ENCODE data around the gene MGRN1.

Gene MGRN1

DNA sequence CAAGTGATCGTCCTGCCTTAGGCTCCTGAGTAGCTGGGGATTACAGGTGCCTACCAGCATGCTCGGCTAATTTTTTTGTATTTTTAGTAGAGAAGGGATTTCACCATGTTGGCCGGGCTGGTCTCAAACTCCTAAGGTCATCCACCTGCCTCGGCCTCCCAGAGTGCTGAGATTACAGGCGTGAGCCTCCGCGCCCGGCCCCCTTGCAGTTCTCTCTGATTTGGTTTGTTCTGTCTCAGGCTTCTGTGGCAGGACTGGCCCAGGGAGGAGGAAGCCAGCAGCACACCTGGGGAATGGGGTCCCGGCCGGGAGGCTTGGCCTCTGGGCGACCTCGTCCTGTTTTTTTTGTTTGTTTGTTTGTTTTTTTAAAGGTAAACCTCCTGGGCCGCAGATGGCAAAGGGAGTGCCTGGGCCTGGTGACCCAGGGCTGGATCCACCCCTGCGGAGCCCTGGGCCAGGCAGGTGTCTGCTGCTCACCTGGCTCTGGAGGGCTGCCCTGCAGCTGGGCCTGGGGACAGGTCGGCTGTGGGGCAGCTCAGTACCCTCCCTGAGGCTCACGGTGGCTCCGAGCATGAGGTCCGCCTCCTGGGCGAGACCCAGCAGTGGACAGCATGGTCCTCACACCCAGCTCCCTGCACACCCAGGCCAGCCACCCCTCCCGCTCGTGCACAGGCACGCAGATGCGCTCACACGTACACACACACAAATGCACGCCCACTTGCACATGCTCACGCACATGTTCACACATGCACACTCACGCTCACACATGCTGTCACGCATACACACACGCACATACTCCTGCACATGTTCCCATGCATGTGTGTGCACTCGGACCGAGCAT, 65.5 kb downstream of the MGRN1 start:
- no peak for DNase-seq

DNA sequence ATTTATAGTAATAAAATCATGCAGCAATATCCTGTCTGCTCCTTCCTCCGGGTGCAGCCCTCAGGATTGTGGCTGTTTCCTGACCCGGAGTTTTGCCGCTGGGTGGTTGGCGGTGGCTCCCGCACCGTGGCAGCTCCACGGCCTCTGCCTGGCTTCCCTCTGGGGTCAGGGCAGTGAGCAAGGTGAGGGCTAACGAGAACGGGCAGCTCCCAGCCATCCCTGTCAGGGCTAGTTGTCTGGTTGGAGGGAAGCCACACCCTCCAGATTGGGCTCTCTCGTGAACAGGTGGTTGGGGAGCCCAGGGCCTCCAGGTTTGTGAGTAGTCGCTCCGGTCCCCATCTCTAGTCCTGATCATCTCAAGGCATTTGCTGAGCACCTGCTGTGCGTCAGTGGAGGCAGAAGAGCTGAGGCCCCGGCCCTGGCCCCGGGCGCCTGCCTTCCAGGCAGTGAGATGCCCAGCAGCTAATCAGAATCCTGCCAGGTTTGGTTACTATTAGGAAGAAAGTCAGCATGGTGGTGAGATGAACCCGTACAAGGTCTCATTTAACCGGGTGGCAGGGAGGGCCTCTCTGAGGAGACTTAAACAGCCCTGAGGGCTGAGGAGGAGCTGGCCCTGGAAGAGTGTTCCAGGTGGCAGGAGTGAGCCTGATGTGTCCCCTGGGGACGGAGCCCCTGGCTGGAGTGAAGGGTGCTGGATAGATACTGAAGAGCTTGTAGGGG, 66.5 kb downstream of the MGRN1 start:
- DNase-seq = no peak

DNA sequence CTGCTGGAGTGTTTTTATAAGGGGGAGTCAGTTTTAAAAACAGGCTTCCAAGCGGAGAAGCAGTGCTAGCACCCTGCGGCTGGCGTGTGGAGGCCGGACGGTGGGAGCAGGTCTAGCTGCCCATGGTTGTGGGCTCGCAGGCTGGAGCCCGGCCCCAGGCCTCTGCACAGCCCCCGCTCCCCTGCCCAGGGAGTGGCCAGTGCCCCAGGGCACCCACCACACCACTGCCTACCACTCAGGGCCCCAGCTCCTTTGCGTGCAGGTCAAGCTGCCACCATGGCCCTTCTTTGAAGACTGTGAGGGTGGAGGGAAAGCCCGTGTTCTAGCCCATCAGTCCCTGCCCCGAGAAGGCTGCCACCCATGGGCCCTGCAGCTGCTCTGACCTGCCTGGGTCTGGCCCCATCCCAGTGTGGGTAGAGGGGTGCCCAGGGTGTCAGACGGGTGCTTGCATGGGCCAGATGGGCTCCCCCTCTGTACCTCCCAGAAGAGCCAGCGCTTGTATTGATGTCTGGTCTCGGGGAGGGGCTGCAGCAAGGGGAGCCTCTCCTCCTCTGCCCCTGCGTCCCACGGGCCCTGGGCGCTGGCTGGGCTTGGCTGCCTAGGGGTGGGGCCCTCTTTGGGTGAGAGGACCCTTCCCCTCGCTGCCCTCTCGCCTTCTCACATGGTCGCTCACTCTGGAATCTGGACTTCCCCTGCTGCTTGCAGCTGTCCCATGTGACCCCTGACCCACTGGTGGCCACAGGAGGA, 67.2 kb downstream of the MGRN1 start:
- no peak for DNase-seq

DNA sequence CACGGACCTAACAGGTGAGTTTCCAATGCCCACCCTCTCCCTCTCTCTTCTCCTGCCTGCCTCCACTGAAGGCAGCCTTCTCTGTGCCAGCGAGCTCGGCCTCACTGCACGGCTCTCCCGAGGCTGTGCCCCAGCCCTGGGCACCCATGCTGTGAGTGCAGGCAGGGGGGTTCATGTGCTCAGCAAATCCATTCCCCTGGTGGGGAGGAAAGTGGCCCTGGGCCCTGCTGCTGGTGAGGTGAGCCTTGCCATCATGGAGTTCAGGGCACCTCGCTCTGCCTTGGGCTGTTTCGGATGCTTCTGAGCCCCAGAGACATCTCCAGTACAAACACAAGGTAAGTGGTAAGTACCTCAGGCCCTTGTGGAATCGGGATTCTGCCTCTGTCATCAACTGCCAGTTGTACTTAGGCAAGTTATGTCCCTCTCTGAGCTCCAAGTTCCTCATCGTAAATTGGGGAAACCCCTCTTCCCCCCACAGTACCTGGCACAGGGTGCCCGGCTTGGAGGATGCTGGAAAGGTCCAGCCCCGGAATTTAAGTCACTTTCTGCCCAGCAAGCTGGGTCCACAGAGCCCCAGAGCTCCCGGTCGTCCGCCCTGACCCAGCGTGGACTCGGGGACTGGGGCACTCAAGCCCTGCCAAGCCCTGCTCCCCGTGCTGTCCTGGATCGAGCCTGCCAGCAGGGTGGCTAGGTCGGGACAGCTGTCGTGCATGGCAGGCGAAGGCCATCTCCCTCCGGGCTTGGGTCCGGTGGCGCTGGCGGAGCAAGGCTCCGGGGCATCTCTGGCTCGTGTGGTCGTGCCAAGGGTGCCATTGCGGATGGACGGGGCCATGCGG, 68.1 kb downstream of the MGRN1 start:
- no peak for DNase-seq

DNA sequence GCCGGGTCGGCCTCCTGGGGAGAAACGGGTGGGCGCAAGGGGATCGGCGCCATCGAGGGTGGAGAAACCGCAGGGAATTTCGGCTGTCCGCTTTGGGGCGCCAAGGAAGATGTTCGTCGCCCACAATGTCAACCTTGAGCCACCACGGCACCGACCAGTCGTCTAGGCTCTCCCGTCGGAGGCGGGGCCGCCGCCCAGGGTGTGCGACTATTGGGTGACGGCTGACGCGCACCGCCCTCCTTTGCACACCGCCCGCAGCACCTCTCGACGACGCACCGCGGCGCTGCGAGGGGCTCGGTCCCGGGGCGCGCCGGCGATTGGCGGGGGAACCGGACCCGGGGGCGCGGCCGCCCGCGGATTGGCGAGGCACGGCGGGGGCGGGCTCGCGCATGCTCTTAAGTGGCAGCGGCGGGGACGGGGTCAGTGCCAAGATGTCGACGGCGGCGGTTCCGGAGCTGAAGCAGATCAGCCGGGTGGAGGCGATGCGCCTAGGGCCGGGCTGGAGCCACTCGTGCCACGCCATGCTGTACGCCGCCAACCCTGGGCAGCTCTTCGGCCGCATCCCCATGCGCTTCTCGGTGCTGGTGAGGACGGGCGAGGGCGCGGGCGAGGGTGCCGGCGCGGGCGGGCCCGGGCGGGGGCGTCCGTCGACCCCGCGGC, 68.8 kb downstream of the MGRN1 start, which contains the start of gene NUDT16L1:
TSS of gene NUDT16L1 (plus strand) at position 267 of the 660 bp plus-strand sequence. CDS start at position 432, 165 bp downstream.
- DNase-seq = peak; percentile 95

DNA sequence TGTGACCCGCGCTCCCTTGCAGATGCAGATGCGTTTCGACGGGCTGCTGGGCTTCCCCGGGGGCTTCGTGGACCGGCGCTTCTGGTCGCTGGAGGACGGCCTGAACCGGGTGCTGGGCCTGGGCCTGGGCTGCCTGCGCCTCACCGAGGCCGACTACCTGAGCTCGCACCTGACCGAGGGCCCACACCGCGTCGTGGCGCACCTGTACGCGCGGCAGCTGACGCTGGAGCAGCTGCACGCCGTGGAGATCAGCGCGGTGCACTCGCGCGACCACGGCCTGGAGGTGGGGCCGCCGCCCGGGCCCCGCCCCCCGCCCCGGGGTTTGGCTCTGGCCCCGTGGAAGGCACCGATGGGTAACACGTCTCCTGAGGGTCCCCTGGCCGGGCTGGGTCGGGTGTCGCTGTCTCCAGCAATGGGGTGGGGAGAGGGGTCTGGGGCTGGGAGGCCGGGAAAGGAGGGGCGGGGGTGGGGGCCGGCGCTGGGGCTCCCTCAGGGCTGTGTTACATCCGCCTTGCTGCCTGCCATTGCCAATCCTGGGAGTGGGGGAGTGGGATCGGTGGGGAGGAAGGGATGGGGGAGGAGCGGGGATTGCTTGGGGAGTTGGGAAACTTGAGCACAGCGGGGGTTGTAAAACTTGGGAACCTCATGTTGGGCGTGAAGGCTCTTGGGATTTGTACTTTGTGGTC, 69.5 kb downstream of the MGRN1 start:
- no peak for DNase-seq

DNA sequence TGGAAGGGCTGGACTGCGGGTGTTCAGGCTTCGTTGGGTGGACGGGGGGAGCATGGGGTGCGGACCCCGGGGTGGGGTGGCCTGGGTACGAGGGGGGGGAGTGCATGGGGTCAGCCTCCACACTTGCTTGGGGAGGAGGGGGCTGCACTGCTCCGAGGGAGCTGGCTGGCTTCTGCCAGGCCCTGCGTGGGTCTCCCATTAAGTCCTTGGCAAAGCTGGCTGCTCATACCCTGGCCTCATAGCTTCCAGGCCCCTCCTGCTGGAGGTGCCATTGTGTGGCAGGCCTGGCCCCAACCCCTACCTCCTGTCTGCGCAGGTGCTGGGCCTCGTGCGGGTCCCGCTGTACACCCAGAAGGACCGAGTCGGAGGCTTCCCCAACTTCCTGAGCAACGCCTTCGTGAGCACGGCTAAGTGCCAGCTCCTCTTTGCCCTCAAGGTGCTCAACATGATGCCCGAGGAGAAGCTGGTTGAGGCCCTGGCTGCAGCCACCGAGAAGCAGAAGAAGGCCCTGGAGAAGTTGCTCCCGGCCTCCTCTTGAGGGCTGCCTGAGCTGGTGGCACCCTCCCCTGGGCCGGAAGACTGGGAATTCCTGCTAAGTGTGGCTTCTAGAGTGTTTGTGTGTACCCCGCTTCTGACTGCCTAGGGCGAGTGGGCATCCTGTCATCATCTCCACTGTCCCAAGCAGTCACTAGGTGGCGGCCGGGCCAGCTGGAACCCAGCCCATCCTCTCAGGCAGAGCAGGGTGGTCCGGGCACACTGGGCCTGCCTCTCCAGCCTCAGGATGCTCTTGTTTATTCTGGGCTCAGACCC, 70.2 kb downstream of the MGRN1 start:
- peak; percentile 23 for DNase-seq

DNA sequence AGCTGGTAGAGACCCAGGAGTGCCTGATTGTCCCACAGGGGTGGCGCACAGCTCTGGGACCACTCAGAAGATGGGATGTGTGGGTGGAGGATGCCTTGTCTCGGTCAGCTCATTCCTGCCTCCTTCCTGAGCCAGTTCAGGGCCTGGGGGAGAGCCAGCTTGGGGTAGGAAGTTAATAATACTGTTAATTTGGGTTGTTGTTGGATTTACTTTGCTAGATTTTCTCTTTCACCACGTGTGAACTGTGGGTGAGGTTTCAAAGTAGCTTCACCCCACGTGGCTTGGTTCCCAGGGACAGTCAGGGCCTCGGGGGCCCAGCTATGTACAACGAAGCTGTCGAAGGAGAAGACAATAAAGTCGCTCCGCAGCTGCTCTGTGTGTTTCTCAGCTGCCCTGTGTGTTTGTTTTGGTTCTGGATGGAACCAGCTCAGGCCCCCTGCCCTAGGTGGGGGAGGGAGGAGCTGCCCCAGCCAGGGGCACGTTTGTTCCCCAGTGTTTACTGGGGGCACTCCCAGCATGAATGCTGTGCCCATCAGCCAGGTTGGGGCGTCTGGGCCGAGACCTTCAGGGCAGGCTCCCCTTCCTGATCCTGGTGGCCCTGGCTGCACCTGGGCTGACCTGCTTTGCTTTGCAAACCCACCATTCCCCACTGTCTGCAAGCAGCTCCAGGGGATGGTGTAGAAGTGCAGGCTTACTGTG, 71.0 kb downstream of the MGRN1 start:
- no peak for DNase-seq

DNA sequence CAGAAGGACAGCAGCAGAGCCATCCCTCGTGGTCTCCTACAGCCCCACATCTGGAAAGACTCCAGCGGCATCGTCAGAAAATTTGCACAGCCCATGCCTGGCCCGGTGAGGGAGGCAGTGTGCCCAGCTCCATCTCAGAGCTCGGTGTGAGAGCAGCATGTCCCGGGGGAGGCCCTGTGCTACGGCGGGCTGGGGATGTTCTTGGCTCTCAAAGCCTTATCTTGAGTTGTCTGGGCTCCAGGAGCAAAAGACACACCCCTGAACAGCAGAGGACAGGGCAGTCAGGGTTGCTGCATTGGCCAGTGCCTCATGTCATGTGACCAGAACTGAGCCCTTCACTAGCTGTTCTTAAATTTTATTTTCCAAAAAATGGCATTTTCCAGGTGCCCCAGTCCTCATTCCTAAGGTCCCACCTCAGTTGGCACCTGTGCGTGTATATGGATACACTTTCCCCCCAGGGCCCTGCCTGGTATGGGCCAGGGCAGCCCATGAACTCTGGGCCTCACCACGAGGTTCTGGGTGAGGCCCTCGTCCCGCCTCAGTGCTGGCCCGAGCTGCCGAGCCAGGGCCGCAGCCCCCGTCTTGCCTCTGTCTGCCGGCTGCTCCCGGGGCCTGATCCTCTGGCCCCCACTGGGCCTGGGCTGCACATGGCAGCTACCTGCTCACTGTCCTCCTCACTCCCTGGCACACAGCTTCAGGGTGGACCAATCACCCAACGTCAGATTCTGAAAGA, 71.7 kb downstream of the MGRN1 start:
- DNase-seq = no peak

DNA sequence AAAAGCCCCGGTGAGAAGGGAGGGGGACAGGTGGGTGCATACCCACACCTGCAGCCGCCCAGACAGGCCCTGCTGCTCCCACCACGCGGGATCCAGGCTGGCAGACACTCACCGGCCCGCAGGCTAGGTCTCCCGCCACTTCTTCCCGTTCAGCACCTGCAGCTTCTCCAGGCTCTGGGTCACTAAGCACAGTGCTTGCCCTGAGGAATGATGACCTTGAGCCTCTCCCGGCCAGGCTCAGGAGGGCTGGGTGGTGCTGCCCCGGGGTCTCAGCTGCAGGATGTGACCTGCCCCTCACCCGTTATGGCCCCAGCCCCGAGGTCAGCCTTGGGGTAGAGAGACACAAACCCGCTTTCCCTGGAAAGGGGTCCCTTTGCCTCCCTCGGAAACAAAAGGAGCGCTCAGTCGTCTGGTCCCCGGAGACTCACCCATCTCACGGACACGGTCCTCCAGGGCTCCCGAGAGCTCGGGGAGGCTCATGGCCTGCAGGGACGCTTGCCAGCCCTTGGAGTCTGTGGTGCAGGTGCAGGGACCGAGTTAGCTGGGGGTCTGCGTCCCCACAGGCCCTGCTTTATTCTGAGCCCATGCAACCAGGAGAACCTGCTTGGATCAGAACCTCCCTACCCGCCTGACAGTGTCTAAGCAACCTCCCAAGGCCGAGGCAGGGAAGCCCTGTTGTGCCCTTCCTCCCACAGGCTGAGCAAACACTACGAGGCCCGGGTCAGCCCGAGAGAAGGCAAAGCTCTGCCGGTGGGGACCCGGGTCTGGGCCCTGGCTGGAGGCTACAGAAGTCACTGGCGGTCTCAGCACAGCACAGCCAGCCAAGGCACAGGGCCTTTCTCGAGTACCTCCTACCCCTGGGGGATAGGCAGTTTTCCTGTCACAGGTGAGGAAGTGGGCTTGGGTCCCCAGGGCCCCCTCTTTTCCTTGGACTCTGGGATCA, 72.5 kb downstream of the MGRN1 start:
- DNase-seq = no peak

DNA sequence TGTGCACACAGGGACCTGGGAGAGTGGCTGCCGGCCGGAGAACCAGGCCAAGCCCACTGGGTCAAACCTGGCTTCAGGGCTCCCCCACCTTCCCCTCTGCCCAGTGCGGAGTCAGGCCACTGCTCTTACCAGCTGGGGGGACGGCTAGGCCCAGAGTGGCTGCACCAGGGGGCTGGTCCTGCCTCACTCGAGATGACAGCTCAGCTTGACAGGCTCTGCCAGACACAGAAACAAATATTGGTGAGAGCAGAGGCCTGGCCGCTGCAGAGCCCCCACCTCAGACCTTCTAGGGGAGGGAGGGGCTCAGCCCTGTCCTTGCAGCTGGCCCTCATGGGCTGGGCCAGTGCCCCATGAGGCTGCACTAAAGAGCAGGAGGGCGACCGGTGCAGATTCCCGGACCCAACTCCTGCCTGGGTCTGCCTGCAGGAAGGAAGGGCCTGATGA, 73.2 kb downstream of the MGRN1 start:
- DNase-seq = no peak

DNA sequence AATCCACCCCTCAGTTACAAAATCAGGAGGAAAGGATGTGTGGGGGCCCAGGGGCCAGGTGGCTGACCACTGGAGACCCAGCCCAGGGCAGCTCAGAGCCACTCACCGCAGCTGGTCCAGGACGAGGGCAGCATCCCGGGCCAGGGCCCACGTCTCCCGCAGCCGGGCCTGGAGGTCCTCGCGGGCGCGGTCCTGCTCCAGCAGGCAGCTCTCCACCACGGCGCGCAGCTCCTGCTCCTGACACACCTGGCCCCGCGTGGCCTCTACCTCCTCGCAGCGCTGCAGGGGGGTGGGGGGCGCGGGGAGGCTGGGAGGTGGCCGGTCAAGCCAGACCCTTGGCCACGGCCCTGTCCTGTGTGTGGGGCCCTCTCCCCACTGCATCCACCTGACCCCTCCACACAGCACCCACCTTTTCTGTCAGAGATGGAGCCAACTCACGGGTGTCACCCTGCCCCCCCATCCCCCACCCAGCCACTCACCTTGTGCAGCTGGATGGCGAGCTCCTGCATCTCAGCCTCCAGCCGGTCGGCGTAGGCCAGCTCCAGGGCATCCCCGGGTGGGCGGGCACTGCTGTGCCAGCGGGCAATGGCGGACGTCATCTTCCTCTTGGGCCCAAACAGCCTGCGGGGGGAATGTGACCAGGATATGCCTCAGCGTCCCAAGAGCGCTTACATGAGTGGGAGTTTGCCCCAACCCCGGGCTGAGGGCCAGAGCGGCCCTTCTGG, 73.9 kb downstream of the MGRN1 start:
- no peak for DNase-seq

DNA sequence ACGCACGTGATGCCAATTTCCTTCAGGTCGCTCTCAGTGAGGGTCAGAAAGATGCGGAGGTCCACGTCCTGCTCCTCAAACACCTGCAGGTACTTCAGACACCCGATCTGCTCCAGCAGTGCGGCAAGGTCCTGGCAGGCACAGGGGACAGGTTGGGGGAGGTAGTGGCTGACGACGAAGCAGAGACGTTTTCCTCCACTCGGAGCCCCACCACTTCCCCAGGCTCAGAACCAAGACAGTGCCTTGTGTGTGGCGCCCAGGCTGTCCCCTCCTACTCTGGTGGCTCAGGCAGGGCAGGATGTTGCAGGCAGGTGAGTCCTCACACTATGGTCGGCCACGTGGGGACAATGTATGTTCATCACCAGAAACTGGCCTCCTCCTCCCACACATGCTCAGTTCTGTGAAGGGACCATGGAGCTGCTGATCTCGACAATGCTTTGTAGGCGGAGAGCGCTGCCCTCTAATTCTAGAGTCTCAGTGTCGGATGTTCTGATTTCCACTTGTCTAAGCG, 74.5 kb downstream of the MGRN1 start:
- DNase-seq = no peak

DNA sequence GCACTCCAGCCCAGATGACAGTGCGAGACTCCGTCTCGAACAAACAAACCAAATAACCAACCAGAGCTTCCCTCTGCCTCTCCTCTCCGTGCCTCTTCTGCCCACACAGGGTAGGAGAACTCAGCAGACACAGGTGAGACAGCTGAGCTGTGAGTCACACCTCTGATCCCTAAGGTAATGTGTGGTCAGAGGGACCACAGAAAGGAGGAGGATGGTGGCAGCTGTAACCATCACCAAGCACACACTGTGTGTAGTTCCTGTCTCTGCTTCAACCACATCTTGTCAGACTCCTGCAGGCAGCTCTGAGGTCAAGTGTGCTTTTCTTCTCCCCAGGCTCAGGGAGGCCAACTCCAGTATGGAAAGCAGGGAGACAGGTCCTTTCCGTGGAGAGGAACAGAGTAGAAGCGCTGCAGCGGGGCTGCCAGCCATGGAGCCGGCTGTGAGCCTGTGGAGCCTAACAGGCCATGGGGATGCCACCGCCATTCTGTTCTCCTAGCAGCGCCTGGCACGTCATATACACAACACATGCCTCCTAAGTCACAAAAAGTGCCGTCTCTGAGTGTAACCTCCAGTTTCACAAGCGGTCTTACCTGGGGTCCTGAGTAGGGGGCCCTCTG, 75.9 kb downstream of the MGRN1 start:
- DNase-seq = no peak

DNA sequence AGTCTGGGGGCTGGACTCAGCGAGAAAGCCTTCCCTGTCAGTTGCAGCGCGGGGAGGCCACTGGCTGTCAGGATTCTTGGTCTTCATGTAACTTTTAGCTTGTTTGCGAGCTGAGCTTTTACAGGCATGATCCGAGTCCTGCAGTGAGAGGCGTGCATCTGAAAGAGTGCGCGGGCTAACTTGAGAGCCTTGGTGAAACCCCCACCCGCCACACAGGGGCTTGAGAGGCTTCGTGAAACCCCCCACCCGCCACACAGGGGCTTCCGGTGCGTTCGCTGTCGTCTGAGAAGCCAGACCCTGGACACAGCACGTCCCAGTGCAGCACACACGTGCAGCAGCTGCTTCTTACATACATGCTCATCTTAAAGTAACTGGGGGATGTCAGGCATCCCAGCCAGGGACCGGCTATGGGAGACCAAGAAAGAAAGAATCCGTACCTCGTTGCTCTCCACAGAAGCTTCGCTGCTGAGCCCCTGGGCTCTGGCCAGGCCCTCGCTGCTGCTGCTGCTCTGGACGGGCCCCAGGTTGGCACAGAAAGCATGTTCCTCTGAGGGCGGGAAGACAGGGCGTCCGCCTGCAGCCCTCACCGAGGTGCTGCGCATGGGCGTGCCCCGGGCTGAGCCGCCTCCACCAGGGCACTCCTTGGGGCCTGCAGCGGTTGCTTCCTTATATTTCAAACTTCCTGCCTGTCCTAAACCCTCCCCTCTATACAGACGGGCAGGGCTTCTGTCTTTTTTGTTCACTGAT, 76.5 kb downstream of the MGRN1 start:
- no peak for DNase-seq

Measured in midbrain (tissue), 1 donor.